Gastroesophageal sphincter (tissue), 3 donors: ENCODE measurements around the gene MYCBP2.

Source experiments
- EP300 ChIP-seq: sonication (generic); formaldehyde crosslinking; IDR thresholded peaks from one replicate; pipeline ENCODE4 v1.6.1; 2017; ENCODE audit warnings: antibody characterized with exemption, mild to moderate bottlenecking
- TF ChIP-seq, protein P1 (sequence below), 4 experiments: fragments of 200-600 bp in 2 of 4; fragments of 450-650 bp in 2 of 4; sonication (generic) in 1 of 4; IDR thresholded peaks; one replicate each; pipeline ENCODE4 v1.5.1; 2017 to 2019; ENCODE audit warnings: antibody characterized with exemption in 4 of 4, mild to moderate bottlenecking in 2 of 4, moderate library complexity in 2 of 4

DNA sequence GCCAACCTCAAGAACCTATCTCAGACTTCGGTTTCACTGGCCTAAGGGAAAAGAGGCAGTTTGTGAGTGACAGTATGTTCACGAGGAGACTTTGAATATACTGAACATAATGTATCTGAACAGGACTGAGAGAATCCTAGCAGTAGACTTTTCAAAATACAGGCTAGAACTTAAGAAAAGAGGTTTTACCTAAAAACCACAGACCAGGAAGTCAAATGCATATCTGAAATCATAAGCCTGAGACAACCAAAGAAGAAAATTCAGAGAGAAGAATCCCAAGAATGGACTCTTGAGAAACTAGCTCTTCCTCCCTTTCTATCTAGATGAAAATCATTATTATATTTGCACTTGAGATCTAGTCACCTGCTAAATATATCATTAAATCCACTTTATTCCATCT is 17.6 kb downstream of the MYCBP2 start:
- TF ChIP-seq, protein P1, sequence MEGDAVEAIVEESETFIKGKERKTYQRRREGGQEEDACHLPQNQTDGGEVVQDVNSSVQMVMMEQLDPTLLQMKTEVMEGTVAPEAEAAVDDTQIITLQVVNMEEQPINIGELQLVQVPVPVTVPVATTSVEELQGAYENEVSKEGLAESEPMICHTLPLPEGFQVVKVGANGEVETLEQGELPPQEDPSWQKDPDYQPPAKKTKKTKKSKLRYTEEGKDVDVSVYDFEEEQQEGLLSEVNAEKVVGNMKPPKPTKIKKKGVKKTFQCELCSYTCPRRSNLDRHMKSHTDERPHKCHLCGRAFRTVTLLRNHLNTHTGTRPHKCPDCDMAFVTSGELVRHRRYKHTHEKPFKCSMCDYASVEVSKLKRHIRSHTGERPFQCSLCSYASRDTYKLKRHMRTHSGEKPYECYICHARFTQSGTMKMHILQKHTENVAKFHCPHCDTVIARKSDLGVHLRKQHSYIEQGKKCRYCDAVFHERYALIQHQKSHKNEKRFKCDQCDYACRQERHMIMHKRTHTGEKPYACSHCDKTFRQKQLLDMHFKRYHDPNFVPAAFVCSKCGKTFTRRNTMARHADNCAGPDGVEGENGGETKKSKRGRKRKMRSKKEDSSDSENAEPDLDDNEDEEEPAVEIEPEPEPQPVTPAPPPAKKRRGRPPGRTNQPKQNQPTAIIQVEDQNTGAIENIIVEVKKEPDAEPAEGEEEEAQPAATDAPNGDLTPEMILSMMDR (IDR thresholded peaks at IDR 0.05): no peak
- TF ChIP-seq EP300: no peak
